GM19324 (cell line): Measurements from ENCODE around the gene SSBP3.

Source experiments
- ATAC-seq: cut with Tn5 transposase; IDR thresholded peaks from one replicate; pipeline ENCODE4 v1.9.1; 2021; ENCODE audit warnings: mild to moderate bottlenecking, moderate library complexity; ENCODE audit not compliant: unreplicated experiment, low FRiP score

The SSBP3 gene

GRCh38 chr1:54410359-54410758 is 4.2 kb upstream of the SSBP3 start:
- no peak for ATAC-seq

GRCh38 chr1:54409156-54410142 is 3.3 kb upstream of the SSBP3 start:
- no peak for ATAC-seq

DNA sequence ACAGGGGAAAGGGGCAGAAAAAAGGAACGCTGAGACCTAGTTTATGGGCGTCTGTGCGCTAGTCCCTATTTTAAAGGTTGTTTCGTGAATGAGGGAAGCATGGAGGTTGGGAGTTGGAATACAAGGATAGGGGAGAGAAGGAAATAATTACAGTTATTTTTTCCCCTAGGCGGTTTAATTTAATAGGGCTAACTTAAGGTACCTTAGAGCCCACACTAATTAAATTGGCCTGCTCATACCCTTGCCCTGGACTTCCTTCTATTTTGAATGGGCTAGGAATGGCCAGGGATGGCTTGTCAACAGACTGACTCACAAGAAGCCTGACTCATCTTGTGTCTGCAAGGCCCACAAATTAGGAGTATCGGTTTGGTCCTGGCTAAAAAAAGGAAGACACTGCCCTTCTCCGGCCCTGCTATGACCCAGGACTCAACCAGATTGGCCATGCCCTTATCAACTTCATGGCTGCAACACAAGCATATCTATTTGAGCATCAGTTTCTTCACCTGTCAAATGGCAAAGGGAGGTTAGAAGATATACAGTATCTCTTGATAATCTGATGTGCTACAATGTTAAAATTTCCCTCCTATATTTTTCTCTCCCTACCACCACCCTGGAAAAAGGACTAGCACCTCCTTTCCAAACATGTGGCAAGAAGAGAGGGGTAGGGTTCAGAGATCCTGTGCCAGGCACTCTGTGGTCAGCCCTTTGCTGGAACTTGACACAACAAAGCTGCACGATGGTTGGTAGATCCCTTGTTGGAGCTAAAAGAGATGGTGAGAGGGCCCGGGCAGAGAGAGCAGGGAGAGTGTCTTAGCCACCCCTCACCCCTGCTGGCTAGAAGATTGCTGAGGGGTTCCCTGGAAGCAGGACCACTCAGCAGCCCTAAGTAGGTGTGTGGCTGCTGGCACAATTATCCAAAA is 2.2 kb upstream of the SSBP3 start:
- no peak for ATAC-seq

DNA sequence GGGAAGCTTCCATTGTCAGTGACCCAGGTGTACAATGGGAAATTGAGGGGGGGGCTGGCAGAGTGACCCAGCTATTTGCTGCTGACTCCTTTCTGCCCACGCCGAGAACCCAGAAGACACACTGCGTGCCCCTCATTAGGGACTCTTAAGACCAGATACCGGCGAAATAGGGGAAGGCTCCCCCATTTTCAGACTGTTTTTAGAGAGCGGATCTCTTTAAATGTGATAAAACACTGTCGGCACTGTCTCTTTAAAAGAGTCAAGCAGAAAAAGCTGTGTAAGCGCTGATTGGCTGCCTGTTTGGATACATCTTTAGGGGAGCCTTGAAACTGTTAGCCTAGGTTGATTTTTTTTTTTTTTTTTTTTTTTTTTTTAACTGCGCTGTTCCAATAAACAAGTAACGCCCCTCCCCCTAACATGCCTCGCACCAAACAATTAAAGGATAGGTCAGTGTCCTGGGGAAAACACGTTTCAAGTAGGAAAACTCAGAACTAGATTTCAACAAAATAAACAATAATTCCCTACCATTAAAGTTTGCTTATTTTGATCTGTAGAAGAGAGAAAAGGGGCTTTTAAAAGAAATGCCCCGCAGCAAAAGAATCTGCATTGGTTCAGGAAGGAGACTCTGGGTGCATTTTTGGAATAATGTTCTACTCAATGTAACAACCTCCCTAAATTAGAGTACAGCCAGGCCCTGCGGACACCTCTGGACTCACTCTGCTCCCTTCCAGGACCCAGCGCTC is 1.4 kb upstream of the SSBP3 start:
- ATAC-seq = peak; percentile 29

DNA sequence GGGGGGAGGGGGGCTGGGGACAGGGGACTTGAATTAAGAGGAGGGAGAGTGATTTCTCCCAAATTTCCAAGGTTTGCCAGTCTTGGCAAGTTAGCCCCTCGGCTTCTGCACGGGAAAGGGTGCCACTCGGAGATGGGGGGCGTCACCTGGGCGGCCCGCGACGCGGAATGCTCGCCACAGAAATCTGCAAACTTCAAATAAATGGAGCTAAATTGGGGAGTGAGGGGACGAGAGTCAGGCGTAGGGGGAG is 885 bp upstream of the SSBP3 start:
- no peak for ATAC-seq

DNA sequence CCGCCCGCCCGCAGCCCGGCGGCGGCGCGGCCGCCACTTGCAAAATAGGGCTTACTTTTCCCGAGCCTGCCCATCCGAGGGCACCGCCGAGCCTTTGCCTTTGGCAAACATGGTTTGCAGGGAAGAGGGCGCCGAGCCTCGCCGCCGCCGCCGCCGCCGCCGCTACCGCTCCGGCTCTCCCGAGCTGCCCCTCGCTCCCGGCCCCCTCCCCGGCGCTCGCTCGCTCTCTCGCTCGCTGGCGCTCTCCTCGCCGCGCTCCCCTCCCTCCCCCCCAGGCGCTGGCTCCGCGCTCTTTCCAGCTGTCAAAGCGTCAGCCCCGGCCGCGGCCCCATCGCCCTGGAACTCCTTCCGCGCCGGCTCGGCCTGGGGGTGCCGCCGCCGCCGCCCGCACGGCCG is 298 bp downstream of the SSBP3 start:
- no peak for ATAC-seq

- peak; percentile 3 for ATAC-seq
These were observed 976 bp downstream of the SSBP3 start for GRCh38 chr1:54404939-54405897.

GRCh38 chr1:54404263-54404662 is 1.9 kb downstream of the SSBP3 start:
- no peak for ATAC-seq

DNA sequence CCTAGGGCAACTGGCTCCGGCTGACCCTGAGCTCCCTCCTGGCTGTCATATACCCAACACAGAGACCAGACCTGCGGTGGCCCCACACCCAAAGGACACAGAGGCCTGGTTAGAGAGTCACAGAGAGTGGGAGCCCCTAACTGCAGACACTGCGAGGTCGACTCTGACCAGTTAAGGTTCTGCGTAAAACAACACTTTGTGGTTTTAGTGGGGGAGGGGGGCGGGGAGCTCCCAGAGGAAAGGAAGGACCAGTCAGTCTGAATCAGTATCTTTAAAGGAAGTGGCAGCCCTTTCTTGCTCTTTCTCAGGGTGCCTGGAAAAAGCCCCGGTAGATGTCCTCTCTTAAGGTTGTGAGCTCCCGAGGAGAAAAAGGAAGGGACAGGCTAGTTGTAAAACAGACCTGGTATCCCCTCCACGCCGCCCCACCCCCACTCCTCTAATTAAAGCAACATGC is 2.4 kb downstream of the SSBP3 start:
- no peak for ATAC-seq

- ATAC-seq = no peak
These were observed 2.8 kb downstream of the SSBP3 start for GRCh38 chr1:54403405-54403804.

- no peak for ATAC-seq
These were observed 3.3 kb downstream of the SSBP3 start for GRCh38 chr1:54402896-54403295.

GRCh38 chr1:54401799-54402198 is 4.4 kb downstream of the SSBP3 start:
- no peak for ATAC-seq

- no peak for ATAC-seq
These were observed 5.9 kb downstream of the SSBP3 start for GRCh38 chr1:54400329-54400728.

DNA sequence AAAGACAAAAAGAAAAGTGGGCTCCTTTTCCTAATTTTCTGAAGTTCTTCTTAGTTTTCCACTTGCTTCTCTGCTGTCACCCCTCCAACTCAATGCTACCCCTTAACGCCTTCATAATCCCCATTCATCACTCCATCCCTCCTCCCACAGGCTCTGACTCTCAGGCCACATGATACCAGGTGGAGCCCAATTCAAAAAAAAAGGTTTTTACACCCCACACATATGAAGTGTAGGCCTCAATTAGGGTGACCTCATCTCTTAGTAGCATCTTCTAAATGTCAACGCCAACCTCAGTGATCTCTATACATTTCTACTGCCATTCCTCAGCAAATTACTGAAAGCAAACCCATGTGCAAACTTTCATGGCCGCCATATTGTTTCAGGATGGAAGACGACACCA is 6.4 kb downstream of the SSBP3 start:
- ATAC-seq = no peak

DNA sequence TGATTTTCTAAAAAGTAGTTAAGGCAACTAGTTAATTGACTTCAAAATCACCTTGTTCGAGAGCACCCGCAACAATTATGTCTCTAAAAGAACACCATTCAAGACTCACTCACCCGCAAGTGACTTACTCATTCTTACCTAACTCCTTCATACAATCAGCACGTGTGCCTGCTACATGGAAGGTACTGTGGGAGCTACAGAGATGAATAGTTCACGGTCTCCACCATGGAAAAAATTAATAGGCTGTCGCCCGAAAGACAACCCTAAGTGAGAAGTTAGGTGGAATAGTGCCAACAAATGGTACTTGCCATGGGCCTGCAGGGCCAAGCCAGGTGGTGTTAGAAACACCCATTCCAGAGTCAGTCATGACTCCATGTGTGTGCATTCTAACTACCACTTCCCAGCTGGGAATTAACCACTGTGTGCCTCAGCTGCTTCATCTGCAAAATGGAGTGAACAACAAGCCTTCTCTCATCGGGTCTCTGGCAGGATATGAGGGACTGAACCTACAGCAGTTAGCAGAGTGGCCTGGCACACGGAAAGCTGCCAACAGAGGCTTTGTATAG is 7.1 kb downstream of the SSBP3 start:
- ATAC-seq = no peak

- no peak for ATAC-seq
These were observed 8.2 kb downstream of the SSBP3 start for GRCh38 chr1:54397980-54398379.

DNA sequence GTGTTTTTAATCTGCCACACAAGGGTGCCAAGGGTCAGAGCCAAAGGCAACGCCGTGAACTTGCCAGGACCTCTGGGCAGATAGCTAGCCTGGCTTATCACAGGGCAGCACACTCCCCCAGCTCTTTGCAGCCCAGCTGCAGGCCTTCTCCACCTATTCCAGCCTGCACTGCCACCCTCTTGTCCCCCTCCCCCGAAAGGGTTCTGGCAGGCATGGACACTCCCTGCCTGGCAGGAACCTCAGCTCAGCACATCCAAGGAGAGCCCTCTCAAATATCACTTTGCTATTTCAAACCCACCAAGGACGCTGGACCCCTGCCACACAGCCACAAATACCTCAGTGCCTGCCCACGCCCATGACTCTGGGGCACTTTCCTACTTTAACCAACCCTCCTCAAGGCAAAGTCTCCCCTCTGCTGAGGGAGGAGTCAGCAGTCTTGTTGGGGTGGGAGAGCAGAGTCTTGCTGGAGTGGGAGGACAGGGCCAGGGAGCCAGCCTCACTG is 9.1 kb downstream of the SSBP3 start:
- ATAC-seq = no peak

- no peak for ATAC-seq
These were observed 9.8 kb downstream of the SSBP3 start for GRCh38 chr1:54396261-54396933.
